Sigmoid colon (tissue), 7 donors: ENCODE data around the gene STARD13. TPM values are rescaled to one million over a fixed set of nuclear protein-coding genes. Genes with fewer than 3 reads are reported as not detected.

ENCODE experiments used
- DNase-seq: peaks from one replicate; pipeline ENCODE4 v3.0.0-alpha.2; 2019
- H3K27ac ChIP-seq, 4 donors: fragments of 200-600 bp; sonication (generic); one replicate each; pipeline ENCODE4 v1.5.1; 2016 to 2019; ENCODE audit warnings: mild to moderate bottlenecking in 1 of 4
- H3K27me3 ChIP-seq, 3 donors: fragments of 200-600 bp; sonication (generic); one replicate each; pipeline ENCODE4 v1.5.1; 2019; ENCODE audit warnings: mild to moderate bottlenecking in 1 of 3
- H3K36me3 ChIP-seq, 4 donors: fragments of 200-600 bp; sonication (generic); one replicate each; pipeline ENCODE4 v1.5.1; 2016 to 2019
- H3K4me1 ChIP-seq, 4 donors: fragments of 200-600 bp; sonication (generic); one replicate each; pipeline ENCODE4 v1.5.1; 2017 to 2019
- H3K4me3 ChIP-seq, 4 donors: fragments of 200-600 bp; sonication (generic); one replicate each; pipeline ENCODE4 v1.5.1; 2017 to 2019; ENCODE audit warnings: mild to moderate bottlenecking in 2 of 4, moderate library complexity in 1 of 4
- H3K9me3 ChIP-seq, 4 donors: fragments of 200-600 bp in 3 of 4; sonication (generic) in 3 of 4; one replicate each; pipeline versions ENCODE4 v1.5.1 to v1.6.1; 2013 to 2019
- CTCF ChIP-seq, 4 experiments: fragments of 450-650 bp in 3 of 4; fragments of 200-600 bp in 1 of 4; IDR thresholded peaks; one replicate each; pipeline ENCODE4 v1.5.1; 2016 to 2019; ENCODE audit warnings: antibody characterized with exemption in 4 of 4, mild to moderate bottlenecking in 3 of 4, moderate library complexity in 2 of 4
- EP300 ChIP-seq, 4 donors: sonication (generic); formaldehyde crosslinking; IDR thresholded peaks; one replicate each; pipeline ENCODE4 v1.6.1; 2017; ENCODE audit warnings: antibody characterized with exemption in 4 of 4
- POLR2A ChIP-seq, 2 donors: fragments of 450-650 bp; IDR thresholded peaks; one replicate each; pipeline ENCODE4 v1.6.1; 2016; ENCODE audit warnings: antibody characterized with exemption in 2 of 2, mild to moderate bottlenecking in 2 of 2, moderate library complexity in 2 of 2
- POLR2AphosphoS5 ChIP-seq, 4 donors: sonication (generic); formaldehyde crosslinking; IDR thresholded peaks; one replicate each; pipeline ENCODE4 v1.6.1; 2017; ENCODE audit warnings: antibody characterized with exemption in 4 of 4
- WGBS, 2 donors: extraction: QIAGEN DNeasy Blood & Tissue Kit; methylation state at CpG; one replicate each; pipeline ENCODE4 v1.1.7; 2013; 5-methylcytosine and 5-hydroxymethylcytosine counted together
- intact Hi-C: fragments of 100-400 bp; cut with DNase I; formaldehyde crosslinking; loops from one replicate; pipeline ENCODE4 v1.15.1; 2023
- polyA plus RNA-seq, 3 donors: library from polyadenylated mRNA; stranded (reverse); fragments of 200-250 nt; gene quantifications; one replicate each; pipeline ENCODE4 v1.2.3, GENCODE V29; 2013
- total RNA-seq, 4 donors: library from RNA; depleted of rRNA; stranded (reverse); fragments of >200 nt; gene quantifications; one replicate each; pipeline ENCODE4 v1.1.0, GENCODE V29; 2016
- donor health status: healthy with polysubstance abuse.
- donor health status: Bipolar disorder and iron deficiency.
- donor health status: healthy.

The STARD13 gene
- total and polyA plus RNA-seq, 7 donors, result 3.7 to 102 (median 66.7) TPM

GRCh38 chr13:33259296-33259695 is 26.3 kb downstream of the STARD13 start:
- 82 to 93% methylated on average over 2 of the region's 2 CpGs for WGBS, 2 donors
- intact Hi-C loops, result no loop called here
- Histone ChIP-seq H3K4me1 (peaks cover 0 to 83% (median 64%) of the 10 kb centered on the region in 4 donors), H3K36me3 (no peaks in the 10 kb centered on the region), H3K4me3 (no peak overlapping the region), H3K27ac (peak overlapping the region; percentile 53 to 80 (median 74)), H3K9me3 (no peaks in the 10 kb centered on the region), H3K27me3 (no peaks in the 10 kb centered on the region)
- no peak for TF ChIP-seq CTCF (IDR thresholded peaks at IDR 0.05)
- TF ChIP-seq POLR2AphosphoS5 (IDR thresholded peaks at IDR 0.05), result no peak
- TF ChIP-seq EP300 (IDR thresholded peaks at IDR 0.05), result no peak
- no peak for TF ChIP-seq POLR2A (IDR thresholded peaks at IDR 0.05)
- DNase-seq, result no peak

- Histone ChIP-seq H3K27ac (peak overlapping the region; percentile 53 to 80 (median 74)), H3K27me3 (no peaks in the 10 kb centered on the region), H3K4me3 (no peak overlapping the region), H3K36me3 (no peaks in the 10 kb centered on the region), H3K4me1 (peaks cover 0 to 81% (median 60%) of the 10 kb centered on the region in 4 donors), H3K9me3 (no peaks in the 10 kb centered on the region)
- TF ChIP-seq POLR2AphosphoS5 (IDR thresholded peaks at IDR 0.05) (no peak), EP300 (IDR thresholded peaks at IDR 0.05) (no peak), POLR2A (IDR thresholded peaks at IDR 0.05) (no peak), CTCF (IDR thresholded peaks at IDR 0.05) (no peak)
- intact Hi-C loops, result no loop called here
- DNase-seq, result no peak
Observed at GRCh38 chr13:33258808-33259193, 26.8 kb downstream of the STARD13 start.

- H3K4me1 ChIP-seq, result peaks cover 0 to 83% (median 57%) of the 10 kb centered on the region in 4 donors
- peak overlapping the region; percentile 53 to 80 (median 74) for H3K27ac ChIP-seq
- DNase-seq, result no peak
- H3K27me3 ChIP-seq, result no peaks in the 10 kb centered on the region
- H3K36me3 ChIP-seq, result no peaks in the 10 kb centered on the region
- no peaks in the 10 kb centered on the region for H3K9me3 ChIP-seq
- WGBS, 2 donors, result 84 to 90% methylated on average over 7 of the region's 7 CpGs
- intact Hi-C loops, result no loop called here
- no peak overlapping the region for H3K4me3 ChIP-seq
- no peak for TF ChIP-seq EP300 (IDR thresholded peaks at IDR 0.05)
- no peak for TF ChIP-seq POLR2AphosphoS5 (IDR thresholded peaks at IDR 0.05)
- TF ChIP-seq POLR2A (IDR thresholded peaks at IDR 0.05), result no peak
- TF ChIP-seq CTCF (IDR thresholded peaks at IDR 0.05), result no peak
Observed at GRCh38 chr13:33257841-33258807, 27.4 kb downstream of the STARD13 start.

- H3K9me3 ChIP-seq, result no peaks in the 10 kb centered on the region
- H3K36me3 ChIP-seq, result no peaks in the 10 kb centered on the region
- H3K4me3 ChIP-seq, result no peak overlapping the region
- peak overlapping the region in 3 of 4 donors; percentile 1 to 80 (median 71) for H3K27ac ChIP-seq
- TF ChIP-seq EP300 (IDR thresholded peaks at IDR 0.05) (no peak), CTCF (IDR thresholded peaks at IDR 0.05) (no peak)
- intact Hi-C loops, result no loop called here
- WGBS, 2 donors, result 91 to 95% methylated on average over 3 of the region's 3 CpGs
- no peak for DNase-seq
- H3K4me1 ChIP-seq, result peaks cover 0 to 83% (median 53%) of the 10 kb centered on the region in 4 donors
- no peaks in the 10 kb centered on the region for H3K27me3 ChIP-seq
Observed at GRCh38 chr13:33256148-33256840, 29.3 kb downstream of the STARD13 start.
